Neural crest cell (in vitro differentiated cells): ENCODE measurements around the gene MAST4. TPM values are rescaled to one million over a fixed set of nuclear protein-coding genes. Genes with fewer than 3 reads are reported as not detected.

Experiments
- DNase-seq: peaks from one replicate; pipeline ENCODE4 v3.0.0; 2021; ENCODE audit warnings: low read depth, mixed read lengths, low spot score
- H3K27ac Mint-ChIP-seq: one replicate; pipeline ENCODE4 v1.8.0; 2021; ENCODE audit warnings: mild to moderate bottlenecking, mixed read lengths; ENCODE audit not compliant: unreplicated experiment
- H3K27me3 Mint-ChIP-seq: 2 replicates; pipeline ENCODE4 v1.8.0; 2021; ENCODE audit warnings: low read depth, mild to moderate bottlenecking, mixed read lengths
- H3K36me3 Mint-ChIP-seq: 2 replicates; pipeline ENCODE4 v1.8.0; 2021; ENCODE audit warnings: low read depth, mild to moderate bottlenecking, mixed read lengths
- H3K4me1 Mint-ChIP-seq: 2 replicates; pipeline ENCODE4 v1.8.0; 2021; ENCODE audit warnings: mixed read lengths
- H3K4me3 Mint-ChIP-seq: one replicate; pipeline ENCODE4 v1.8.0; 2021; ENCODE audit warnings: mild to moderate bottlenecking, mixed read lengths
- H3K9me3 Mint-ChIP-seq: 2 replicates; pipeline ENCODE4 v1.8.0; 2021; ENCODE audit warnings: mixed read lengths
- total RNA-seq: library from RNA; stranded (reverse); gene quantifications from 2 replicates; pipeline ENCODE4 v1.2.1, GENCODE V29; 2021
- TF ChIP-seq, protein P1 (sequence below): fragments of 200-600 bp; sonication (generic); conservative IDR thresholded peaks from 2 replicates; pipeline ENCODE4 v1.5.0; 2021; ENCODE audit warnings: antibody characterized with exemption, mild to moderate bottlenecking

The MAST4 gene
- total RNA-seq, 1 donor from 2014 or later: 7.3 TPM

DNA sequence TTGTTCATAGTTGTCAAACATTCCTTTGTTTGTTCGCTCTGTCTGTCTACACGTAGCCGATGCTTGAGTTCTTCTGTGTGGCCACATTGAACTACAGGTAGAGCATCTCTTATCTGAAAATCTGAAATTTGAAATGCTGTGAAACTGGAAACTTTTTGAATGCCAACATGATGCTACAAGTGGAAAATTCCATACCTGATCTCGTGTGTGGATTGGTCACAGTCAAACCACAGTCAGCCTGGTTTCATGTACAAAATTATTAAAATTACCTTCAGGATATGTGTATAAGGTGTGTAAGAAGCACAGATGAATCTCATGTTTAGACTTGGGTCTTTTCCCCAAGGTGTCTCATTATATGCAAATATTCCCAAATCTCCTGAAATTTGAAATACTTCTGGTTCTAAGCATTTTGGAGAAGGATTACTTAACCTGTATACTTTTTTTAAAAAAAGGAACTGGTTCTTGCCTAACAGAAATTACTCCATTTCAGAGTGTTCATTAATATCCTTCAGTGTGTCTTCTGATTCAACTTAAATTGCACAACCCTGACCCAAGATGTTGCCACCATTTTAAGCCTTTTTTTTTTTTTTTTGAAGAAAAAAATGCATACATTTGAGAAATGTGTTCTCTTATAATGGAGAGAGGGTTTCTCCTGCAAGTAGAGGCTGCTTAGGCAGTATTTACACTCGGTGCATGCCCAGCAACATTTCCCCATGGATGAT is 254.3 kb downstream of the MAST4 start:
- peaks cover 2% of the 10 kb centered on the region for H3K27me3 Mint-ChIP-seq
- TF ChIP-seq, protein P1, sequence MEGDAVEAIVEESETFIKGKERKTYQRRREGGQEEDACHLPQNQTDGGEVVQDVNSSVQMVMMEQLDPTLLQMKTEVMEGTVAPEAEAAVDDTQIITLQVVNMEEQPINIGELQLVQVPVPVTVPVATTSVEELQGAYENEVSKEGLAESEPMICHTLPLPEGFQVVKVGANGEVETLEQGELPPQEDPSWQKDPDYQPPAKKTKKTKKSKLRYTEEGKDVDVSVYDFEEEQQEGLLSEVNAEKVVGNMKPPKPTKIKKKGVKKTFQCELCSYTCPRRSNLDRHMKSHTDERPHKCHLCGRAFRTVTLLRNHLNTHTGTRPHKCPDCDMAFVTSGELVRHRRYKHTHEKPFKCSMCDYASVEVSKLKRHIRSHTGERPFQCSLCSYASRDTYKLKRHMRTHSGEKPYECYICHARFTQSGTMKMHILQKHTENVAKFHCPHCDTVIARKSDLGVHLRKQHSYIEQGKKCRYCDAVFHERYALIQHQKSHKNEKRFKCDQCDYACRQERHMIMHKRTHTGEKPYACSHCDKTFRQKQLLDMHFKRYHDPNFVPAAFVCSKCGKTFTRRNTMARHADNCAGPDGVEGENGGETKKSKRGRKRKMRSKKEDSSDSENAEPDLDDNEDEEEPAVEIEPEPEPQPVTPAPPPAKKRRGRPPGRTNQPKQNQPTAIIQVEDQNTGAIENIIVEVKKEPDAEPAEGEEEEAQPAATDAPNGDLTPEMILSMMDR: no peak
- H3K36me3 Mint-ChIP-seq: no peaks in the 10 kb centered on the region
- no peak overlapping the region for H3K4me3 Mint-ChIP-seq
- H3K4me1 Mint-ChIP-seq: no peaks in the 10 kb centered on the region
- no peak overlapping the region for H3K27ac Mint-ChIP-seq
- no peak for DNase-seq
- H3K9me3 Mint-ChIP-seq: no peaks in the 10 kb centered on the region

DNA sequence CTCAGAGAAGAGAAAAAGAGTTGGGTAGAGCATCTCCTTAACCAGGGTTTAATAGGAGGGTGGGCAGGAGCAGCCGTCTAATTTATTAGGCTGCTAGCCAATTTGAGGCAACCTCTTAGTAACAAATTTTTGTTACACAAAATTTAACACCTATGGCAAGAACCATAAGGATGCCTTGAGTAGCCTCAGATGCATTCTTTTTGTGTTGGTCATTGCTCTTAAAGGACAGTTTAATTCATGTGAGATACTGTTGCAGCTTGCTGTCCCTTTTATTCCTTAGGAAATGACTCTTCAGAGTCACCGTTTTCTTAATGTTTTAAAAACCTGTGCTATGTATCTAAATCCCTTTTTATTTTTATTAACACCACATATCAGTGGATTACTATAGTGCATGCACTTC is 255.1 kb downstream of the MAST4 start:
- Mint-ChIP-seq H3K36me3 (no peaks in the 10 kb centered on the region), H3K4me1 (no peaks in the 10 kb centered on the region), H3K4me3 (no peak overlapping the region), H3K9me3 (no peaks in the 10 kb centered on the region), H3K27ac (no peak overlapping the region), H3K27me3 (peaks cover 2% of the 10 kb centered on the region)
- DNase-seq: no peak
- TF ChIP-seq, protein P1: no peak

DNA sequence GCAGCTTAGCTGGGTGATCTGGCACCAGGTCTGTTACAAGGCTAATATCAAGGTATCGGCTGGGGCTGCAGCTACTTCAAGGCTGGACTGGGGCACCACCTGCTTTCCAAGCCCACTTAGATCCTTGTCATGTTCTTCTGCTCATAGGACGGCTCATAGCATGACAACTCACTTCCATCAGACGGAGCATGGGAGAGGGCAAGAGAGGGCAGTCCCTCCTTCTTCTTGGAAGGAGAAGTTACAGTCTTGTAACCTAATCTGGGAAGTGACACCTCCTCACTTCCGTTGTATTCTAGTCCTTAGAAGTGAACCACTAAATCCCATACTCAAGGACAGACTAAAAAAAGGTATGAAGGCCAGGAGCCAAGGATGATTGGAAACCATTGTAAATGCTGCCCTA is 258.2 kb downstream of the MAST4 start:
- Mint-ChIP-seq H3K4me3 (no peak overlapping the region), H3K36me3 (no peaks in the 10 kb centered on the region), H3K4me1 (no peaks in the 10 kb centered on the region), H3K27me3 (peaks cover under 1% of the 10 kb centered on the region), H3K27ac (no peak overlapping the region), H3K9me3 (no peaks in the 10 kb centered on the region)
- TF ChIP-seq, protein P1: no peak
- no peak for DNase-seq

DNA sequence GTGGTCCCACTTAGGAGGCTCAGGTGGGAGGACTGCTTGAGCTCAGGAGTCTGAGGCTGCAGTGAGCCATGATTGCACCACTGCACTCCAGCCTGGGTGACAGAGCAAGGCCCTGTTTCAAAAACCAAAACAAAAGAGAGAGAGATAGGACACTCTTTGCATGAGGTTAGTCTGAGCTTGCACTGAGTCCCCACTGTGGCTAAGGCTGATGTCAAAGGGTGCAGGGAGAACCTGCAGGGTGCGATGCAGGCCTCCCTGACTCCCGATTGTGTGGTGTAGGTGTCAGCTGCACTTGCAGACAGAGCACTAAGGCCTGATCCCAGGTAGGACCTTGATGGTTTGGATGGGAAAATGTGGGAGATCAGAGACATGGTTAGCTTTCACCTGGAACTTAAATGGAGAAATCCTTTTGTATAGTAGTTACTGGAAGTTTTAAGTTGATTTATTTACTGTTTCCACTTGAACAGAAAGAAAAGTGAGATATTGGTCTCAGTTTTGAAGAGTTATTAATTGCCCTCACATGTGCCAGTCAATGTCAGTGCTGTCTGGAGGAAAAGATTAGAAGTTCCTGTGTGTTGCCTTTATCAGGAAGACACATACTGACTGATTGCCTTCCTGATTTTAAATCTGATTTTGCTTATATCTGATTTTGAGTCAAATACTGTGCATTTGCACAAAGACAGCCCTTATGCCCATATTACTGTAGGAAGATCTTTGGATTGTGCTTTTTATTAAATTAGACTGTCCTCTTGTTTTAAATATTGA is 260.0 kb downstream of the MAST4 start:
- TF ChIP-seq, protein P1: no peak
- peaks cover 6% of the 10 kb centered on the region for H3K4me1 Mint-ChIP-seq
- peaks cover 3% of the 10 kb centered on the region for H3K27me3 Mint-ChIP-seq
- H3K9me3 Mint-ChIP-seq: no peaks in the 10 kb centered on the region
- no peak overlapping the region for H3K27ac Mint-ChIP-seq
- no peak for DNase-seq
- no peaks in the 10 kb centered on the region for H3K36me3 Mint-ChIP-seq
- H3K4me3 Mint-ChIP-seq: no peak overlapping the region

DNA sequence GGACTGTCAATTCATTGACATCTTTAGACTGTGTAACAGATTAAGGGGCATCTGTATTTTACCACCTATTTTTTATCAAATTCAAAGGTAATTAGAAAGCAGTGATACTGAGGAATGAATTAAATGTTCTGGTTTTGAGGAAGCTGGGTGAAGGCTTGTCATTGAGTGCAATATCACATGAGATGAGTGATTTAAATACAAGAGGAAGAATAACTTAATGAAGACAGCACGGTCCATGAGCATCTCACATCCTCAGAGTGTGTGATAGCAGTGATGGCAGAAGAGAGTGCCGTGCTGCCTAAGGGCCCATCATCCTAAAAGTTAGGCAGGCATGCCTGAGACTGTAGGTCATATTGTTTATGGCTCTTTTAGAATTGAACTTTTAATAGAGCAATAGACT is 263.3 kb downstream of the MAST4 start:
- H3K36me3 Mint-ChIP-seq: no peaks in the 10 kb centered on the region
- no peaks in the 10 kb centered on the region for H3K9me3 Mint-ChIP-seq
- no peak for DNase-seq
- H3K4me1 Mint-ChIP-seq: peaks cover 6% of the 10 kb centered on the region
- peaks cover 3% of the 10 kb centered on the region for H3K27me3 Mint-ChIP-seq
- no peak overlapping the region for H3K4me3 Mint-ChIP-seq
- TF ChIP-seq, protein P1: no peak
- no peak overlapping the region for H3K27ac Mint-ChIP-seq
